WTC11 (cell line): Measurements from ENCODE around the gene TEX14.

Experiments
- CBFB ChIP-seq: sonication (generic); formaldehyde crosslinking; IDR thresholded peaks from 2 replicates; pipeline ENCODE4 v1.8.1; 2022; ENCODE audit warnings: mild to moderate bottlenecking, low read depth, missing genetic modification reagents
- CTCF ChIP-seq: fragments of 200-600 bp; IDR thresholded peaks from 2 replicates; pipeline ENCODE4 v1.8.0; 2022; ENCODE audit warnings: antibody characterized with exemption
- ELF4 ChIP-seq: sonication (generic); formaldehyde crosslinking; IDR thresholded peaks from 2 replicates; pipeline ENCODE4 v1.8.1; 2022; ENCODE audit warnings: low read depth, mild to moderate bottlenecking, moderate library complexity, missing genetic modification reagents
- FOXJ3 ChIP-seq: sonication (generic); formaldehyde crosslinking; IDR thresholded peaks from 2 replicates; pipeline ENCODE4 v1.9.0; 2021; ENCODE audit warnings: missing genetic modification reagents, mild to moderate bottlenecking, borderline replicate concordance
- GABPB1 ChIP-seq: sonication (generic); formaldehyde crosslinking; IDR thresholded peaks from 2 replicates; pipeline ENCODE4 v1.8.1; 2023; ENCODE audit warnings: mild to moderate bottlenecking, missing genetic modification reagents
- GTF2I ChIP-seq: fragments of 250-450 bp; sonication (Bioruptor Pico); conservative IDR thresholded peaks from 2 replicates; pipeline ENCODE4 v1.4.0; 2021; ENCODE audit warnings: mild to moderate bottlenecking
- MLX ChIP-seq: sonication (generic); formaldehyde crosslinking; IDR thresholded peaks from 2 replicates; pipeline ENCODE4 v1.8.1; 2023; ENCODE audit warnings: mild to moderate bottlenecking, missing genetic modification reagents, moderate library complexity
- OVOL2 ChIP-seq: fragments of 250-450 bp; sonication (Bioruptor Pico); IDR thresholded peaks from 2 replicates; pipeline ENCODE4 v1.9.0; 2021; ENCODE audit warnings: mild to moderate bottlenecking, borderline replicate concordance
- SMAD4 ChIP-seq: sonication (generic); formaldehyde crosslinking; IDR thresholded peaks from 2 replicates; pipeline ENCODE4 v1.8.0; 2022; ENCODE audit warnings: mild to moderate bottlenecking, missing genetic modification reagents
- SP1 ChIP-seq: sonication (generic); formaldehyde crosslinking; conservative IDR thresholded peaks from 2 replicates; pipeline ENCODE4 v1.8.1; 2022; ENCODE audit warnings: missing genetic modification reagents
- TEAD4 ChIP-seq: sonication (generic); formaldehyde crosslinking; IDR thresholded peaks from 2 replicates; pipeline ENCODE4 v1.8.0; 2022; ENCODE audit warnings: mild to moderate bottlenecking, missing genetic modification reagents
- ZBTB21 ChIP-seq: sonication (generic); formaldehyde crosslinking; IDR thresholded peaks from 2 replicates; pipeline ENCODE4 v1.8.1; 2023; ENCODE audit warnings: mild to moderate bottlenecking, missing genetic modification reagents, borderline replicate concordance
- ZNF263 ChIP-seq: sonication (generic); formaldehyde crosslinking; IDR thresholded peaks from 2 replicates; pipeline ENCODE4 v1.8.1; 2022; ENCODE audit warnings: low read depth, mild to moderate bottlenecking, moderate library complexity, missing genetic modification reagents
- TF ChIP-seq, protein P1 (sequence below): sonication (generic); formaldehyde crosslinking; conservative IDR thresholded peaks from 2 replicates; pipeline ENCODE4 v1.8.1; 2023; ENCODE audit warnings: mild to moderate bottlenecking, low read depth, missing genetic modification reagents, moderate library complexity

GRCh38 chr17:58669853-58670252, 22.0 kb downstream of the TEX14 start:
- TF ChIP-seq TEAD4 (CRISPR knock-in tag): no peak
- TF ChIP-seq CTCF: no peak
- no peak for TF ChIP-seq MLX (CRISPR knock-in tag)
- no peak for TF ChIP-seq FOXJ3 (CRISPR knock-in tag)
- no peak for TF ChIP-seq OVOL2 (CRISPR knock-in tag)
- no peak for TF ChIP-seq ELF4 (CRISPR knock-in tag)
- TF ChIP-seq ZNF263 (CRISPR knock-in tag): no peak
- TF ChIP-seq GTF2I (CRISPR knock-in tag): no peak
- TF ChIP-seq GABPB1 (CRISPR knock-in tag): no peak
- TF ChIP-seq, protein P1, sequence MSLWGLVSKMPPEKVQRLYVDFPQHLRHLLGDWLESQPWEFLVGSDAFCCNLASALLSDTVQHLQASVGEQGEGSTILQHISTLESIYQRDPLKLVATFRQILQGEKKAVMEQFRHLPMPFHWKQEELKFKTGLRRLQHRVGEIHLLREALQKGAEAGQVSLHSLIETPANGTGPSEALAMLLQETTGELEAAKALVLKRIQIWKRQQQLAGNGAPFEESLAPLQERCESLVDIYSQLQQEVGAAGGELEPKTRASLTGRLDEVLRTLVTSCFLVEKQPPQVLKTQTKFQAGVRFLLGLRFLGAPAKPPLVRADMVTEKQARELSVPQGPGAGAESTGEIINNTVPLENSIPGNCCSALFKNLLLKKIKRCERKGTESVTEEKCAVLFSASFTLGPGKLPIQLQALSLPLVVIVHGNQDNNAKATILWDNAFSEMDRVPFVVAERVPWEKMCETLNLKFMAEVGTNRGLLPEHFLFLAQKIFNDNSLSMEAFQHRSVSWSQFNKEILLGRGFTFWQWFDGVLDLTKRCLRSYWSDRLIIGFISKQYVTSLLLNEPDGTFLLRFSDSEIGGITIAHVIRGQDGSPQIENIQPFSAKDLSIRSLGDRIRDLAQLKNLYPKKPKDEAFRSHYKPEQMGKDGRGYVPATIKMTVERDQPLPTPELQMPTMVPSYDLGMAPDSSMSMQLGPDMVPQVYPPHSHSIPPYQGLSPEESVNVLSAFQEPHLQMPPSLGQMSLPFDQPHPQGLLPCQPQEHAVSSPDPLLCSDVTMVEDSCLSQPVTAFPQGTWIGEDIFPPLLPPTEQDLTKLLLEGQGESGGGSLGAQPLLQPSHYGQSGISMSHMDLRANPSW (CRISPR knock-in tag): no peak
- no peak for TF ChIP-seq CBFB (CRISPR knock-in tag)
- TF ChIP-seq SMAD4 (CRISPR knock-in tag): no peak
- TF ChIP-seq SP1: no peak
- no peak for TF ChIP-seq ZBTB21
